ENCODE measurements around the gene FOLR3.
"Not testable (repeated sequence)": the region's sequence is repeated elsewhere in the genome, so short reads cannot be mapped to it uniquely, and the experiment has no call there.

- not testable (repeated sequence) for TF ChIP-seq CTCF, POLR2A (IDR thresholded peaks at IDR 0.05)
Observed at GRCh38 chr11:72164187-72164586, 28.7 kb downstream of the FOLR3 start.

Measured in adrenal gland (tissue), 5 donors.